NCI-H1436 treated with DMSO at 0.1 percent for 48 hours (cell line): ENCODE measurements around the gene VANGL2.

Experiments
- DNase-seq: peaks from one replicate; lab custom pipeline; 2025; lab: John Stamatoyannopoulos, UW

The VANGL2 gene

GRCh38 chr1:160405331-160405877 lies 5.0 kb downstream of the VANGL2 start:
- no peak for DNase-seq

- no peak for DNase-seq
Observed at GRCh38 chr1:160406131-160406968, 6.0 kb downstream of the VANGL2 start.

- DNase-seq, result no peak
Observed at GRCh38 chr1:160407839-160408801, 7.8 kb downstream of the VANGL2 start.

GRCh38 chr1:160408864-160409263 lies 8.5 kb downstream of the VANGL2 start:
- no peak for DNase-seq

- no peak for DNase-seq
Observed at GRCh38 chr1:160409486-160409885, 9.1 kb downstream of the VANGL2 start.

GRCh38 chr1:160410406-160411005 lies 10.1 kb downstream of the VANGL2 start:
- DNase-seq, result no peak

- no peak for DNase-seq
Observed at GRCh38 chr1:160411271-160412027, 11.1 kb downstream of the VANGL2 start.

- no peak for DNase-seq
Observed at GRCh38 chr1:160412028-160412362, 11.6 kb downstream of the VANGL2 start.

- DNase-seq, result no peak
Observed at GRCh38 chr1:160413716-160414115, 13.4 kb downstream of the VANGL2 start.

- no peak for DNase-seq
Observed at GRCh38 chr1:160414881-160415280, 14.5 kb downstream of the VANGL2 start.

- DNase-seq, result no peak
Observed at GRCh38 chr1:160415696-160416290, 15.4 kb downstream of the VANGL2 start.

- no peak for DNase-seq
Observed at GRCh38 chr1:160416369-160416768, 16.0 kb downstream of the VANGL2 start.

- DNase-seq, result no peak
Observed at GRCh38 chr1:160418483-160418882, 18.1 kb downstream of the VANGL2 start.

- no peak for DNase-seq
Observed at GRCh38 chr1:160419150-160419837, 18.9 kb downstream of the VANGL2 start.

- no peak for DNase-seq
Observed at GRCh38 chr1:160419838-160420169, 19.4 kb downstream of the VANGL2 start.

GRCh38 chr1:160420881-160421842 lies 20.8 kb downstream of the VANGL2 start:
- no peak for DNase-seq

GRCh38 chr1:160421881-160422280 lies 21.5 kb downstream of the VANGL2 start:
- no peak for DNase-seq

GRCh38 chr1:160423966-160424365 lies 23.6 kb downstream of the VANGL2 start:
- DNase-seq, result no peak

GRCh38 chr1:160425847-160426246 lies 25.5 kb downstream of the VANGL2 start:
- DNase-seq, result no peak
